ENCODE data around the gene GLB1L3.

GLB1L3 gene

GRCh38 chr11:134358856-134359490 is 82.8 kb downstream of the GLB1L3 start:
- H3K4me3 ChIP-seq (ENCODE audit: insufficient read depth, low read length, poor library complexity, severe bottlenecking) = no peak overlapping the region
- no peaks in the 10 kb centered on the region for H3F3A ChIP-seq (ENCODE audit: insufficient read depth)
- H4K20me1 ChIP-seq (ENCODE audit: low read depth, low read length) = no peaks in the 10 kb centered on the region
- H3K36me3 ChIP-seq (ENCODE audit: low read length) = no peaks in the 10 kb centered on the region
- H3K79me2 ChIP-seq (ENCODE audit: insufficient read depth, low read length) = no peaks in the 10 kb centered on the region
- no peaks in the 10 kb centered on the region for H3K9me2 ChIP-seq (replicated peaks; ENCODE audit: insufficient read depth, low read length)
- no peak overlapping the region for H3K4me2 ChIP-seq (ENCODE audit: low read depth, low read length, poor library complexity, severe bottlenecking)
- H3K9me3 ChIP-seq (ENCODE audit: insufficient read depth, low read length) = no peaks in the 10 kb centered on the region
- no peak overlapping the region for H3K27ac ChIP-seq (ENCODE audit: low read depth, low read length)
- no peaks in the 10 kb centered on the region for H3K27me3 ChIP-seq (ENCODE audit: low read length)
- no peak for TF ChIP-seq EZH2phosphoT487 (conservative IDR thresholded peaks at IDR 0.05; ENCODE audit: low read length)
- TF ChIP-seq, protein P1, sequence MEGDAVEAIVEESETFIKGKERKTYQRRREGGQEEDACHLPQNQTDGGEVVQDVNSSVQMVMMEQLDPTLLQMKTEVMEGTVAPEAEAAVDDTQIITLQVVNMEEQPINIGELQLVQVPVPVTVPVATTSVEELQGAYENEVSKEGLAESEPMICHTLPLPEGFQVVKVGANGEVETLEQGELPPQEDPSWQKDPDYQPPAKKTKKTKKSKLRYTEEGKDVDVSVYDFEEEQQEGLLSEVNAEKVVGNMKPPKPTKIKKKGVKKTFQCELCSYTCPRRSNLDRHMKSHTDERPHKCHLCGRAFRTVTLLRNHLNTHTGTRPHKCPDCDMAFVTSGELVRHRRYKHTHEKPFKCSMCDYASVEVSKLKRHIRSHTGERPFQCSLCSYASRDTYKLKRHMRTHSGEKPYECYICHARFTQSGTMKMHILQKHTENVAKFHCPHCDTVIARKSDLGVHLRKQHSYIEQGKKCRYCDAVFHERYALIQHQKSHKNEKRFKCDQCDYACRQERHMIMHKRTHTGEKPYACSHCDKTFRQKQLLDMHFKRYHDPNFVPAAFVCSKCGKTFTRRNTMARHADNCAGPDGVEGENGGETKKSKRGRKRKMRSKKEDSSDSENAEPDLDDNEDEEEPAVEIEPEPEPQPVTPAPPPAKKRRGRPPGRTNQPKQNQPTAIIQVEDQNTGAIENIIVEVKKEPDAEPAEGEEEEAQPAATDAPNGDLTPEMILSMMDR (IDR thresholded peaks at IDR 0.05; ENCODE audit: insufficient read depth, low read length, poor library complexity, severe bottlenecking) = no peak
- H3K9ac ChIP-seq (ENCODE audit: low read length) = no peak overlapping the region
- H2AFZ ChIP-seq (ENCODE audit: low read depth, low read length, severe bottlenecking) = no peak overlapping the region

DNA sequence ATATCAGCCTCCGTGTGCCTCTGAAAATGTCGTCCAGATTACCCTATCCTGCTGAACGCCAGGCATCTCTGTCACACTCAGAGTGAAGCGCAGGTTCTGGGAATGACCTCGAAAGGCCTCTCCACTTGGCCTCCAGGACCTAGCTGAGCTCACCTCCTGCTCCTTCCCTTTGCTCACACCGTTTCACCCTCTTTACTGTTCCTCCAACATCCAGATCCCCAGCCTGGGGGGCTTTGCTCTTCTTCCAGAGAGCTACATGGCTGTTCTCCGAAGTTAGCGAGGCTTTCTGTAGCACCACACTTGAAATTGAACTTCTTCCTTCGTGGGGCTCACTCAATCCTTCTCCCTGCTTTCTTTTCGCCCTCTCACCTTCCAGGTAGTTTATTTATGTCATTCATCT is 83.5 kb downstream of the GLB1L3 start:
- Histone ChIP-seq H3K9me2 (replicated peaks; ENCODE audit: insufficient read depth, low read length) (no peaks in the 10 kb centered on the region), H3K9ac (ENCODE audit: low read length) (no peak overlapping the region), H3F3A (ENCODE audit: insufficient read depth) (no peaks in the 10 kb centered on the region), H3K27ac (ENCODE audit: low read depth, low read length) (no peak overlapping the region), H3K36me3 (ENCODE audit: low read length) (no peaks in the 10 kb centered on the region), H3K9me3 (ENCODE audit: insufficient read depth, low read length) (no peaks in the 10 kb centered on the region), H3K4me2 (ENCODE audit: low read depth, low read length, poor library complexity, severe bottlenecking) (no peak overlapping the region), H3K27me3 (ENCODE audit: low read length) (no peaks in the 10 kb centered on the region), H3K79me2 (ENCODE audit: insufficient read depth, low read length) (no peaks in the 10 kb centered on the region), H2AFZ (ENCODE audit: low read depth, low read length, severe bottlenecking) (no peak overlapping the region), H4K20me1 (ENCODE audit: low read depth, low read length) (no peaks in the 10 kb centered on the region), H3K4me3 (ENCODE audit: insufficient read depth, low read length, poor library complexity, severe bottlenecking) (no peak overlapping the region)
- no peak for TF ChIP-seq EZH2phosphoT487 (conservative IDR thresholded peaks at IDR 0.05; ENCODE audit: low read length)
- TF ChIP-seq, protein P1 (IDR thresholded peaks at IDR 0.05; ENCODE audit: insufficient read depth, low read length, poor library complexity, severe bottlenecking) = no peak

GRCh38 chr11:134360050-134360835 is 84.1 kb downstream of the GLB1L3 start:
- Histone ChIP-seq H3F3A (ENCODE audit: insufficient read depth) (no peaks in the 10 kb centered on the region), H2AFZ (ENCODE audit: low read depth, low read length, severe bottlenecking) (no peak overlapping the region), H3K4me3 (ENCODE audit: insufficient read depth, low read length, poor library complexity, severe bottlenecking) (no peak overlapping the region), H3K9ac (ENCODE audit: low read length) (no peak overlapping the region), H3K36me3 (ENCODE audit: low read length) (no peaks in the 10 kb centered on the region), H3K27ac (ENCODE audit: low read depth, low read length) (no peak overlapping the region), H3K27me3 (ENCODE audit: low read length) (no peaks in the 10 kb centered on the region), H3K79me2 (ENCODE audit: insufficient read depth, low read length) (no peaks in the 10 kb centered on the region), H3K9me2 (replicated peaks; ENCODE audit: insufficient read depth, low read length) (no peaks in the 10 kb centered on the region), H4K20me1 (ENCODE audit: low read depth, low read length) (no peaks in the 10 kb centered on the region), H3K9me3 (ENCODE audit: insufficient read depth, low read length) (no peaks in the 10 kb centered on the region), H3K4me2 (ENCODE audit: low read depth, low read length, poor library complexity, severe bottlenecking) (no peak overlapping the region)
- TF ChIP-seq, protein P1 (IDR thresholded peaks at IDR 0.05; ENCODE audit: insufficient read depth, low read length, poor library complexity, severe bottlenecking) = peak; percentile 27
- no peak for TF ChIP-seq EZH2phosphoT487 (conservative IDR thresholded peaks at IDR 0.05; ENCODE audit: low read length)
